ENCODE data around the gene PRKAG1.

- no peak for TF ChIP-seq POLR2AphosphoS5 (IDR thresholded peaks at IDR 0.05; ENCODE audit: low read depth, low read length)
- no peak for TF ChIP-seq POLR2A (IDR thresholded peaks at IDR 0.05; ENCODE audit: low read depth, low read length)
- no peak for TF ChIP-seq TAF1 (IDR thresholded peaks at IDR 0.05; ENCODE audit: borderline replicate concordance, low read depth, low read length)
Observed at GRCh38 chr12:48969160-48969771, 49.3 kb downstream of the PRKAG1 start.

All from GM12892 (cell line).